Renal cortex interstitium (tissue), 11 donors: ENCODE measurements around the gene FOXN3. TPM values are rescaled to one million over a fixed set of nuclear protein-coding genes. Genes with fewer than 3 reads are reported as not detected.
"Not testable (repeated sequence)": the region's sequence is repeated elsewhere in the genome, so short reads cannot be mapped to it uniquely, and the experiment has no call there.

Experiments used
- DNase-seq, 11 donors: peaks; one replicate each; pipeline ENCODE4 v3.0.0-alpha.2; 2013; ENCODE audit warnings: low read depth in 9 of 11, low spot score in 4 of 11; ENCODE audit errors: extremely low read depth in 1 of 11
- polyA plus RNA-seq, 3 donors: library from polyadenylated mRNA; unstranded; fragments of 120-200 nt; gene quantifications; one replicate each; pipeline ENCODE4 v1.2.1, GENCODE V29; 2013; ENCODE audit not compliant: insufficient read length in 3 of 3

Gene FOXN3
- polyA plus RNA-seq, 3 donors: 30.8 to 32.3 (median 31.1) TPM

GRCh38 chr14:89251061-89251460 lies 166.0 kb downstream of the FOXN3 start:
- DNase-seq: no peak

GRCh38 chr14:89250655-89250975 lies 166.4 kb downstream of the FOXN3 start:
- DNase-seq: not testable (repeated sequence)

GRCh38 chr14:89249972-89250654 lies 166.9 kb downstream of the FOXN3 start:
- no peak for DNase-seq

GRCh38 chr14:89249065-89249695 lies 167.9 kb downstream of the FOXN3 start:
- DNase-seq: no peak

- DNase-seq: no peak
Measured at GRCh38 chr14:89248411-89249064, 168.5 kb downstream of the FOXN3 start.

GRCh38 chr14:89247457-89248122 lies 169.4 kb downstream of the FOXN3 start:
- DNase-seq: no peak

- DNase-seq: no peak
Measured at GRCh38 chr14:89246290-89246689, 170.7 kb downstream of the FOXN3 start.

GRCh38 chr14:89245802-89246201 lies 171.2 kb downstream of the FOXN3 start:
- DNase-seq: no peak

GRCh38 chr14:89244720-89245119 lies 172.3 kb downstream of the FOXN3 start:
- DNase-seq: no peak

- DNase-seq: no peak
Measured at GRCh38 chr14:89243741-89244140, 173.3 kb downstream of the FOXN3 start.

GRCh38 chr14:89243286-89243685 lies 173.7 kb downstream of the FOXN3 start:
- no peak for DNase-seq

GRCh38 chr14:89242652-89243279 lies 174.3 kb downstream of the FOXN3 start:
- DNase-seq: no peak

GRCh38 chr14:89241934-89242651 lies 174.9 kb downstream of the FOXN3 start:
- DNase-seq: no peak

GRCh38 chr14:89241257-89241656 lies 175.8 kb downstream of the FOXN3 start:
- DNase-seq: no peak

GRCh38 chr14:89240414-89240813 lies 176.6 kb downstream of the FOXN3 start:
- no peak for DNase-seq

GRCh38 chr14:89239023-89239422 lies 178.0 kb downstream of the FOXN3 start:
- no peak for DNase-seq

GRCh38 chr14:89237921-89238529 lies 179.0 kb downstream of the FOXN3 start:
- DNase-seq: no peak

- DNase-seq: no peak
Measured at GRCh38 chr14:89236851-89237250, 180.2 kb downstream of the FOXN3 start.

- DNase-seq: no peak
Measured at GRCh38 chr14:89233184-89233583, 183.8 kb downstream of the FOXN3 start.
